Stimulated activated naive CD4-positive, alpha-beta T cell (primary cell): ENCODE measurements around the gene ZMIZ1.
A peak's percentile ranks its signal among the peaks of the same experiment; 100 is the strongest.

Source experiments
- DNase-seq, 6 experiments: peaks; one replicate each; lab custom pipeline; 2025; lab: John Stamatoyannopoulos, UW

The ZMIZ1 gene

DNA sequence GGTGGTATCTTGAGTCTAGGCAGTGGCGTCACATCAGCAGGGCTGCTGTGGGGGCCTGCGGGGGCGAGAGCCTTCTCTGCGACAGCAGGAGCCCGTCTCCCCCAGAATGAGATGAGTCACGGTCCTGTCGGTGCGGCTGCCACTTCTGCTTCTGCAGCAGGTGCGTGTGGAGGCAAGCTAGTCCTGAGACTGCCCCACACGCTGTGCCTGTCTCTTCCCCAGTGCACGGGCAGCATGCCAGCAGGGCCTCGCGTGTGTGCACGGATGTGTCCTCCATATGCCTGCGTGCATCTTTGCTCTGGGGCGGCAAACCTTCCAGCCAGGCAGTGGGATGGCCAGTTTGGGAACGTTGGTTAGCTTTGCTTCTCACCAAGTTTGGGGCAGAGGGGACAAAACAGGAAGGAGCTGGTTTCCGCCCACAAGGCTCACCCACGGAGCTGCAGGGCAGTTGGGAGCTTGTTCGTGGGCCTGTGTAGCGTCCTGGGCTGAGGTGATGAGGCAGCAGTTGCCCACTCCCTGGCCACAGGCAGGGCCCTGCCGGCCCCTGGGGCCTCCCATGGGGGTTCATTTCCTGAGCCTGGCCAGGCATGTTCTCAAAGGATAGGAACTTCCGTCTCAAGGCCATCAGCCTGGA, 217.7 kb downstream of the ZMIZ1 start:
- peak in 5 of 6 experiments; percentile 17 to 68 (median 58) for DNase-seq

- no peak for DNase-seq
Measured at GRCh38 chr10:79287973-79288723, 219.4 kb downstream of the ZMIZ1 start.

DNA sequence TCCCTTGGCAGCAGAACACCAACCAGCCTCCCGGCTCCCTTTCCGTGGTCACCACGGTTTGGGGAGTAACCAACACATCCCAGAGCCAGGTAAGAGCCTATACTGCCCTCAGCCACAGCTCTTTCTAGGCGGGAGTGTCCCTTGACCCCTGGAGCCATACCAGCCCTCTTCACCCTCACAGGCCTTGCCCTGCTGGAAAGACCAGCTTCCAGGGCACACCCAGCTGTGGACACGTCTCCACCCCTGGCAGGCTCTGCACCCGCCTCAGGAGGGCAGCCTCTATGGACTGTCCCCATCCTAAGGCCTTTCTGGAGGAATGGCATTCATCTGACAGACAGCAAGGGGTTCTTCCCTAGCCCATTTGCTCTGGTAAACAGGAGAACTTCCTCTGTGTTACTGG, 221.0 kb downstream of the ZMIZ1 start:
- DNase-seq: no peak

DNA sequence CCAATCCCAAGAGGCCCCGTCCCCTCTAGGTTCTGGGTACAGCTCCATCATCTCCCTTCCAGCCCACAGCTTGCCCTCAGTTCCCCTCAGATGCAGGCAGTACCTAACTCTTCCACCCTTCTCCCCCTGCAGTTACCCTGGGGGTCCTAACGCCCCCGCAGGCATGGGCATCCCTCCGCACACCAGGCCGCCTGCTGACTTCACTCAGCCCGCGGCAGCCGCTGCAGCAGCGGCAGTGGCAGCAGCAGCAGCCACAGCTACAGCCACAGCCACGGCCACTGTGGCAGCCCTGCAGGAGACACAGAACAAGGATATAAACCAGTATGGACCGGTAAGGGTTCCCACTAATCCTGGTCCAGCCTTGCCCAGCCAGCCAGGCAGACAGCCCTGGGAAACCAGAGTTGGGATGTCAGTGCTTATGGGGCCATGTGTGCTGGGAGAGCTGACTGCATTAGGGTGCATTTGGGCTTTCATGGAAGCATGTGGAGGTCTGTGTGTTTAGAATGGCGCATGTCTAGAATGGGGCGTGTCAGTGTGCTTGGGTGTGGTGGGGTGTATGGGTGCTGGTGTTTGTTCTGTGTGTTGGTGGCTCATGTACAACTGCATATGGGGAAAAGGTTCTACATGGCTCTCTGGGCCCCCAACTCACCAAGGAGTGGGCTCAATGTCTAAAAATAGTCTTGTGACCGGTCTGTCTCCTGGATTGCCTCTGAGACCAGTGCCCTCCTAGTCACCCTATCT, 223.4 kb downstream of the ZMIZ1 start:
- DNase-seq: no peak

GRCh38 chr10:79292891-79293746, 224.4 kb downstream of the ZMIZ1 start:
- DNase-seq: peak in 3 of 6 experiments; percentile 6 to 21 (median 7)

- no peak for DNase-seq
Measured at GRCh38 chr10:79293841-79294581, 225.2 kb downstream of the ZMIZ1 start.

DNA sequence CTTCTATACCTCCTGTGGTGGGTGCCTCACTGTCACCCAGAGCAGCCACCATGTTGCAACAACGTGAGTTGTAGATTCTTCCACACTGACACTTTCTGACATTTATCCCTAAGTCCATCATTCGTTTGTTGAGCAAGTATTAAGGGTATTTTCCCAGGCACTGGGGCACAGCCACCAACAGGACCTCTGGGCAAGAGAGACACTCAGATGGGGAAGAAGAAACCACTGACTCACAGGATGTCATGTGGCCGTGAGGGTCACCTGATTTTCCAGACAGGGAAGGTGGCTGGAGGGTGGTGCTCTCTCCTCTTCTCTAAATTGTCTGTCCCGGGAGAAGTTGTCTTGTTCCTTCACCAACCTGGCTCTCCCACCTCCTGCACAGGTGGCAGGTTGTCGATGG, 226.8 kb downstream of the ZMIZ1 start:
- no peak for DNase-seq

DNA sequence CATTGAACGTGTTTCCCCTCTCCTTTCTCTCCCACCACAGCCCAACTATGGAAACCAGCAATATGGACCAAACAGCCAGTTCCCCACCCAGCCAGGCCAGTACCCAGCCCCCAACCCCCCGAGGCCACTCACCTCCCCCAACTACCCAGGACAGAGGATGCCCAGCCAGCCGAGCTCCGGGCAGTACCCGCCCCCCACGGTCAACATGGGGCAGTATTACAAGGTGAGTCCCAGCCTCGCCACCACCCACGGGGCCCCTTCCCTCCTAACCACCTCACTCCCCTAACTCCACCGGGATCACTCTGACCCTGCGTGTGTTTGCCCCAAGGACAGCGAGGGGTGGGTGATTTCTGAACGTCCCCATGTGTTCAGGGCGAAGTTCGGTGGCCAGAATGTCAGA, 227.7 kb downstream of the ZMIZ1 start:
- DNase-seq: no peak

GRCh38 chr10:79298403-79299244, 229.9 kb downstream of the ZMIZ1 start:
- no peak for DNase-seq

- no peak for DNase-seq
Measured at GRCh38 chr10:79299397-79300241, 230.9 kb downstream of the ZMIZ1 start.

DNA sequence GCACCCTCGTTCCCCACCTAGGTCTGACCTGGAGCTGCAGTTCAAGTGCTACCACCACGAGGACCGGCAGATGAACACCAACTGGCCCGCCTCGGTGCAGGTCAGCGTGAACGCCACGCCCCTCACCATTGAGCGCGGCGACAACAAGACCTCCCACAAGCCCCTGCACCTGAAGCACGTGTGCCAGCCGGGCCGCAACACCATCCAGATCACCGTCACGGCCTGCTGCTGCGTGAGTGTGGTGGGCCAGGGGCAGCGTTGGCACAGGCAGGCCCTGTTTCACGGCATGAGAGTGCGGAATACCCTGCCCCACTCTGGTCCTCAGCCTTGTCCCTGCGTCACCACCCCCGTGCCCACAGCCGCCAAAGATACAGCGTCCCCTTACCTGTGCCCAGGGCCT, 231.9 kb downstream of the ZMIZ1 start:
- no peak for DNase-seq

- no peak for DNase-seq
Measured at GRCh38 chr10:79301754-79302530, 233.2 kb downstream of the ZMIZ1 start.

DNA sequence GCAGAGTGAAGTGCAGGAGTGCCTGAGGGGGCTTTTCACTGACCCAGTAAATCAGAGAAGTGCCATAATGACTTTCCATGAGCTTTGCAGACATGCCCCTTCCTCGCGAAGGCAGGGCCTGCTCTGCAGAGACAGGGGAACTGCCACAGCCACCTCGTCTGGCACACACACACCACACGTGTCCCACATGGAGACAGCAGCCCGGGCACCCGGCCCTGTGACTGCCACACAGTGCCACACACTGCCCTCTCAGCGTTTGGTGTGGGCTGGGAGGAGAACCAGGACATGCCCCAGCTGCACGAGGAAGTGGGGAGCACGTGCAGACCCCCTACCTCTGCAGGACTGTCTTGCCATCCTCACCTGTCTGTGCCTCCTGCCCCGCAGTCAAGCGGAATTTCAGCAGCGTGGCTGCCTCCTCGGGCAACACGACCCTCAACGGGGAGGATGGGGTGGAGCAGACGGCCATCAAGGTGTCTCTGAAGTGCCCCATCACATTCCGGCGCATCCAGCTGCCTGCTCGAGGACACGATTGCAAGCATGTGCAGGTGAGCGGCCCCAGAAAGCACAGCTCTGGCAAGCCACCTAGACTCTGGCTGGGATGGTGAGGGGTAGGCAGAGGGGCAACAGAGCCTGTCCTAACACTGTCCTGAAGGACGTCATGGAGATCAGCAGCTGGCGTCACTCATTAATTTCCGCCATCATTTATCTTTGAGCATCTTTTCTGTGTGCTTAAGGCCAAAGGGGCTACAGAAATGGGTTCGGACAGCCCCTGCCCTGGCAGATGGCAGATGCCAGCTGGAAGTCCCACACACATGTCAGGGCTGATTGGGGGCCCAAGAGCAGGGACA, 235.1 kb downstream of the ZMIZ1 start:
- DNase-seq: no peak

DNA sequence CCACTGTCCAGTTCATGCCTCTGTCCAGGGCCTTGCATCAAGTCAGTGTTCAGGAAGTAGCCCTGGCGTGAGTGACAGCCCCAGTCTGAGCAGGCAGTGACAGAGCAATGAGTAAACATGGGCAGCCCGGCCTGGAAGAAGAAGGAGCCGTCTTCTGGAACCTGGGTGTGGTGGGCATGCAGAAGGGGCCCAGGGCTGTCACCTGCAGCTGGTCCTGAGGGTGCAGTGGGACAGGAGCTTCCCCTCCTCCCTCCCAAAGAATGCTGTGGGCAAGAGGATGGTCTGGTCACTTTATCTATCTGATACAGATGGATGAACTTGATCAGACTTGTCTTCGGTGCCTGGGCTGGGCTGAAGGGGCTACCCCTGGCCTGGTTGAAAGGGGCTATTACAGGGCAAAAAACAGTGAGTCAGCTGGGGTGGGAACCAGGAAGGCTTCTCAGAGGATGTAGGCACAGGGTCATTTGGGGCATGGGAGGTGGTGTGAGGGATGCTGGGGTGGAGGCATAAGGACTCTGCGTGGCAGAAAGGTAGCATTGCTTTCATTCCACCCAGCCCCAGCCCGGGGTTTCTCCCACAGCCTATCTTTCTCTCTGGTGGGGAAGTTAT, 235.8 kb downstream of the ZMIZ1 start:
- no peak for DNase-seq

DNA sequence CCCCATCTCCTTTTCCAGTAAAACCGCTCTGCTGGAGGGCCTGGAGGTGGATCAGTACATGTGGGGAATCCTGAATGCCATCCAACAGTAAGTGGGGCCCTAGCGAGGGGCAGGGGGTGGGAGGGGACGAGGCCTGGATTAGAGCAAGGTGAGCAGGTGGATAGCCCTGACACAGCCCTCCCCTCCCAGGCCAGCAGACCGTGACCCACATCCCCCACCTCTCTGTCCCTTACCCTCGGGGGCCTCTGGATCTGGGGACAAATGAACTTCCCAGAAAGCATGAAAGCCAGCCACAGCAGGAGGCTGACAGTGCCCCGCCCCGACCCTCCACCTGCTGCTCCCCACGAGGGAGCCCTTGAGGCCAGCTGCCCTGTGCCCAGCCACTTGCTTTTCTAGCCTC, 236.7 kb downstream of the ZMIZ1 start:
- no peak for DNase-seq

DNA sequence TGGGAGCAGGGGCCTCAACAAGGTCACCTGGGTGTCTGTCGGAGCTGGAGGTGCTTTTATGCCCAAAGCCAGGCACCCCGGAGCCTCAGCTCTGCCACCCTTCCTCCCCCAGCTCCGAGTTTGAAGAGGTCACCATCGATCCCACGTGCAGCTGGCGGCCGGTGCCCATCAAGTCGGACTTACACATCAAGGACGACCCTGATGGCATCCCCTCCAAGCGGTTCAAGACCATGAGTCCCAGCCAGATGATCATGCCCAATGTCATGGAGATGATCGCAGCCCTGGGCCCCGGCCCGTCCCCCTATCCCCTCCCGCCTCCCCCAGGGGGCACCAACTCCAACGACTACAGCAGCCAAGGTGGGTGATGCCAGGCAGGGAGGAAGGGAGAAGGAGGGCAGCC, 237.2 kb downstream of the ZMIZ1 start:
- no peak for DNase-seq

DNA sequence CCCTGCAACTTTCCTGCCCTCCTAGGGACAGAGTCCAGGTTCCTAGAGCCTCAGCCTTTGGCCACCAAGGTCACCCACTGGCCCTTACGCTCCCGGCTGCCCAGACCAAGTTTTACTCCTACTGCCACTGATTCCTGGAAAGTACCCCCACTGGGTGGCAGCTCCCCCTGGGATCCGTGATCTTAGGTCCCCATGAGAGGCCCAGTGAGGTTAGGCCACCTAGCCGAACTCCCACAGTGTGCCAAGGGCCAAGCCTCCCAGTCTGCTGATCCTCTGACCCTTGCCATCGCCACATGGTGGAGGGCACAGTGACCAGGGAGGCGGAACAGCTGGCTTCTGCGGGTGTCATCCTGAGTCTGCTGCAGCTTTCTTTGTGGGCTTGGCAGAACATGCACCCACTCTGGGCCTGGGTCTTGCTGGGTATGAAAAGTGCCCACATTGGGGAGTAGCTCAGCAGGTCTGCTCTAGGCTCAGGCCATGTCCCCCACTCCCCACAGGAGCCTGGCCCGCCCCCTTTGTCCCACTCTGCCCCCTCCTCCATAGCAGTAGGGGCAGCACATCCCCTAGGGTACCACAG, 238.0 kb downstream of the ZMIZ1 start:
- no peak for DNase-seq
